ENCODE measurements around the gene GBF1.
"Not testable (repeated sequence)": the region's sequence is repeated elsewhere in the genome, so short reads cannot be mapped to it uniquely, and the experiment has no call there.

The GBF1 gene, protein sequence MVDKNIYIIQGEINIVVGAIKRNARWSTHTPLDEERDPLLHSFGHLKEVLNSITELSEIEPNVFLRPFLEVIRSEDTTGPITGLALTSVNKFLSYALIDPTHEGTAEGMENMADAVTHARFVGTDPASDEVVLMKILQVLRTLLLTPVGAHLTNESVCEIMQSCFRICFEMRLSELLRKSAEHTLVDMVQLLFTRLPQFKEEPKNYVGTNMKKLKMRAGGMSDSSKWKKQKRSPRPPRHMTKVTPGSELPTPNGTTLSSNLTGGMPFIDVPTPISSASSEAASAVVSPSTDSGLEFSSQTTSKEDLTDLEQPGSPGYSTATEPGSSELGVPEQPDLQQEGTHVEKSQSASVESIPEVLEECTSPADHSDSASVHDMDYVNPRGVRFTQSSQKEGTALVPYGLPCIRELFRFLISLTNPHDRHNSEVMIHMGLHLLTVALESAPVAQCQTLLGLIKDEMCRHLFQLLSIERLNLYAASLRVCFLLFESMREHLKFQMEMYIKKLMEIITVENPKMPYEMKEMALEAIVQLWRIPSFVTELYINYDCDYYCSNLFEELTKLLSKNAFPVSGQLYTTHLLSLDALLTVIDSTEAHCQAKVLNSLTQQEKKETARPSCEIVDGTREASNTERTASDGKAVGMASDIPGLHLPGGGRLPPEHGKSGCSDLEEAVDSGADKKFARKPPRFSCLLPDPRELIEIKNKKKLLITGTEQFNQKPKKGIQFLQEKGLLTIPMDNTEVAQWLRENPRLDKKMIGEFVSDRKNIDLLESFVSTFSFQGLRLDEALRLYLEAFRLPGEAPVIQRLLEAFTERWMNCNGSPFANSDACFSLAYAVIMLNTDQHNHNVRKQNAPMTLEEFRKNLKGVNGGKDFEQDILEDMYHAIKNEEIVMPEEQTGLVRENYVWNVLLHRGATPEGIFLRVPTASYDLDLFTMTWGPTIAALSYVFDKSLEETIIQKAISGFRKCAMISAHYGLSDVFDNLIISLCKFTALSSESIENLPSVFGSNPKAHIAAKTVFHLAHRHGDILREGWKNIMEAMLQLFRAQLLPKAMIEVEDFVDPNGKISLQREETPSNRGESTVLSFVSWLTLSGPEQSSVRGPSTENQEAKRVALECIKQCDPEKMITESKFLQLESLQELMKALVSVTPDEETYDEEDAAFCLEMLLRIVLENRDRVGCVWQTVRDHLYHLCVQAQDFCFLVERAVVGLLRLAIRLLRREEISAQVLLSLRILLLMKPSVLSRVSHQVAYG (N-terminal part only)

DNA sequence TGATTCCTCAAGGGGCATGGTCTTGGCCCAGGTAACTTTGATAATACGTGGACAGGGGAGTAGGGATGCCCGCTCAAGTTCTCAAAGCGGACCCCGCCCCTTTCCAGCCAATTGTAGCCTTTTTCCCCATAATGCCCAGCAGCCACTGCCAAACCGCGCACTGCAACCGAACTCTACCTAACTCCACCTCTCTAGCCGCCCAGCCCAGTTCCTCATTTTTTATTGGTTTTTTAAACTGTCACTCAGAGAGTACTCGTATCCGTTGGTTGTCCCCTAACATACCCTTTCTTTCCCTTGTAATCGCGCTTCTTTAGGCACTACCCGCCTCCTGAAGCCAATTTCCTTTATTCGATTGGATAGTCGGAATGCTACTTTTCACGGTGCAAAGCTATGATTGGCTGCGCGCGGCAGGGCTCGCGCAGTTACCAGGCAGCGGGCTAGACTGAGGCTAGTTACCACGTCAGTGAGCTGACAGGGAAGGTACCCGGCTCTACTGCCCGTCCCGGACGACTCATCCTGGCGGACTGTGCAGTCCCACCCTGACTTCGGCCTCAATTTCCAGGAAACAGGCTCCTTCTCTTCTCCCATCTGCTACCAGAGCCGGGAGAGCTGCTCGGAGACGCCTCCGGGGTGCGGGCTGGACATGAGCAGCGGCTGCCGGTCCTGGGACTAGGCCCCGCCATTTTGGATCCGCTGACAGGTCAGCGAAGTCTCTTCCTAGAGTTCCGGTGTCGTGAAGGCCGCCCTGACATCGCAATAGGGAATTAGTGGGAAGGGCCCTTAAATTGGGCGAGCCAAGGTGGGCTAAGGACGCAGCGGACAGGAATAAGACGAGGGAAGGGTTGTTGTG lies at the start of gene GBF1:
GBF1 (plus strand) TSS at position 451 of the 850 bp plus-strand sequence. CDS start 13,407 bp downstream, outside the sequence.
- DNase-seq: peak; percentile 92

DNA sequence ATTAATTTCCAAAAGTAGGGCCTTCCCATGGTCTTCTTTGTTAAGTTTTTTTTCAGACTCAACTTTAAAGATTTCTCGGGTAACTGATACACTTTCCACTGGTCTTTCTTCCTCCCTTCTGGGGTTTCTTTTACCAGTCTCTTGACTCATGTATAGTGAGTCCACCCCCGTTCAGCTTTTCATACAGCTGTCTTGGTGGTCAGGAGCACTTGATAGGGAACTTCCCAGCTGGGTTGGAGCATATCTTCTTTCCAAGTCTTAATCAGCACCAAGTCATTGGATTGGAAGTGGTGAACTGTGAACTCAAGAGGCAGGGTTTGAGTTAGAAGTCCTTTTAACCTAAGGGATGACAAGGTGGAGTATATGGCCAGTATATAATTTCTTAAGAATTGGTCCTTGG lies 48.4 kb upstream of the GBF1 start:
- DNase-seq: no peak

DNA sequence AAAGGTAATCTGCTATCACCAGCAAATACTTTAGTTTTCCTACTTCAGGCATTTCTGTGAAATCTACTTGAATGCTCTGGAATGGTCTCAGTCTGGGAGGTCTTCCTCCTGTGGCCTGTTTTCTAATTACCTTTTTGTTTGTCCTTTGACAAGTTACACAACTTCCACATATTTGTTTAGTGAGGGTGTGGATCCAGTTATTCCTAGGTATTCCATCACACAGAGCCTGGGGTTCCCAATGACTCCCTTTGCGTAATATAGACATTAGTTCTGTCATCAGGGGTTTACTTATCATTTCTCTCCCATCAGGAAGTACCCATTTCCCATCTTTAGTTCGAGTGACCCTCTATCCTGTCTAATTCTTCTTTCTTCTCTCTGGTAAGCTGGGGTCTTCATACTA lies 47.3 kb upstream of the GBF1 start:
- DNase-seq: no peak

DNA sequence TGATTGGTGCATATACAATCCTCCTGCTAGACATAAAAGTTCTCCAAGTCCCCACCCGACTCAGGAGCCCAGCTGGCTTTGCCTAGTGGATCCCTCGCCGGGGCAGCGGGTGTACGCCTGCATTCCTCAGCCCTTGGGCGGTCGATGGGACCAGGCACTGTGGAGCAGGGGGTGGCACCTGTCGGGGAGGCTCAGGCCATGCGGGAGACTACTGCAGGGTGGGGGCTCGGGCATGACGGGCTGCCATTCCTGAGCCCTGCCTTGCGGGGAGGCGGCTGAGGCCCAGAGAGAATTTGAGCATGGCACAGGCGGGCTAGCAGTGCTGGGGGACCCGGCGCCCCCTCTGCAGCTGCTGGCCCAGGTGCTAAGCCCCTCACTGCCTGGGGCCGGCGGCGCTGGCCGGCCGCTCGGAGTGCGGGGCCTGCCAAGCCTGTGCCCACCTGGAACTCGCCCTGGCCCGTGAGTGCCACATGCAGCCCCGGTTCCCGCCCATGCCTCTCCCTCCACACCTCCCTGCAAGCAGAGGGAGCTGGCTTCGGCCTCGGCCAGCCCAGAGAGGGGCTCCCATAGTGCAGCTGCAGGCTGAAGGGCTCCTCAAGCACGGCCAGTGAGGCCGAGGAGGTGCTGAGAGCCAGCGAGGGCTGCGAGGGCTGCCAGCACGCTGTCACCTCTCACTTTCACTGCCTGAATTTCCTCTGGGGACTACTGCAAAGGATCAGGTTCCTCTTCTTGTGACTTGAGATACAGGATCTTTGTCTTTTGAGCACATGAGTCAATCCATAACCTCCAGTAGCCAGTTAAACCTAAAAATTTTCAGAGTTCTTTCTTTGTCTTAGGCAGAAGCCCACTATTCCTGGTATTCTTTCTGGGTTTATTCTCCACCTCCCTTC lies 44.3 kb upstream of the GBF1 start:
- DNase-seq: no peak

DNA sequence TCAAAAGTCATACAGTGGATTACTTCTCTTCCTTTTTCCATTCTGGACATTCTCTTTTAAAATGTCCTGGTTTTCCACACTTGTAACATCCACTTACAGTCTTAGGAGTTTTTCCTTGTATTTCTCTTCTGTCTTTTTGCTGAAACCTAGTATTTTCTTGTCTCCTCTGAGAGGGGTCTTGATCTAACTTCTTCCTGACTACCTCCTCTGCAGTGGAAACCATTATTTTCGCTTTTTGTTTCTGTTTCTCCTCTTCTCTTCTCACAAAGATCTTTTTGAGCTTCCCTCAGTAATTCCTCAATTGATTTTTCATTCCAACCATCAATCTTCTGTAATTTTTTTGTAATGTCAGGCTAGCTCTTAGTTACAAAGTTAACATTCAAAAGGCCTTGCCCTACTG lies 42.9 kb upstream of the GBF1 start:
- no peak for DNase-seq

DNA sequence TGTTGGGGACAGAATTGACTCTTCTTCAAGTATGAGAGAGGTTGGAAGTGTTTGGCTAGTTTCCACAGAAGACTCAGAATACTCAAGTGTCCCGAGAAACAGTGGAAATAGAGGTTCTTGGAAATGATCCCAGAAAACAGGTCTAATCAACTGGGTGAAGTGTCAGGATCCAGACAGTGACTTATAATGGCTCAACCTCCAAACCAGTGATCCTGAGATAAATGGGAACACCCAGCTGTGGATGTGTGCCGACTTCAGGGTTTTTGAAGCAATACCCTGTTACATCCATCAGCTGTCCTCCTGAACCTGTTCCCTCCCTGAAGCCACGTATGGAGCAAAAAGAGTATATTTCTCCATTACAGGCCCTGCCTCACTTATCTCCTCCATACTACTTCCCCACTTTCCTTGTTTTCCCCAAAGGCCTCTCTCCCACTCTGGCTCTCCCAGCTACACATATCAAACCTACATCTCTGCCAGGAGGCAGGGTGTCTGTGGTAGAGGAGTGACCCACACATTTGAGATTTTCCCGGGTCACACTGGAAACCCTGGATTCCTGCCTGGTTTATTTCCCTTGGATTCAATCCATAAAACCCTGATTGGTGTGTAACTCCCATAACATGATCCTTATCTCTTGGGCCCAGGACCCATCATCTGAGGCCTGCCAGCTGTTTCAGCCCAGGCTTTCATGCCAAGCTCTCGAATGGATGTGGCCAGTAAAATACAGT lies 36.9 kb upstream of the GBF1 start:
- no peak for DNase-seq

DNA sequence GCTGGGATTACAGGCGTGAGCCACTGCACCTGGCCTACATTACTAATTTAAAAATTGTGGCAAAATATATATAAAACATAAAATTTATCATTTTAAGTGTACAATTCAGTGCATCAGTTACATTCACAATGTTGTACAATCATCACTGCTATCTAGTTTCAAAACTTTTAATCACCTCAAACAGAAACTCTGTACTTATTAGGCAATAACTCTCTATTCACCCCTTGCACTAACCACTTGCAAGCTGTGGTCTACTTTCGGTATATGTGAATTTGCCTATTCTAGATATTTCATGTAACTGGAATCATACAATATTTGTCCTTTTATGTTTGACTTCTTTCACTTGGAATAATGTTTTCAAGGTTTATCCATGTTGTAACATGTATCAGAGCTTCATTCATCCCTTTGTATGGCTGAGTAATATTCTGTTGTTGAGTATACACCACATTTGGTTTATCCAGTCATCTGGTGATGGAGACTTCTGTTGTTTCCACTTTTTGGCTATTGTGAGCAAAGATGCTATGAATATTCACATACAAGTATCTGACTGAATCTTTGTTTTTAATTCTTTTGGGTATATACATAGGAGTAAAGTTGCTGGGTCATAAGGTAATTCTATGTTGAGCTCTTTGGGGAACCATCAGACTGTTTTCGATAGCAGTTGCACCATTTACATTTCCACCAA lies 33.6 kb upstream of the GBF1 start:
- no peak for DNase-seq

DNA sequence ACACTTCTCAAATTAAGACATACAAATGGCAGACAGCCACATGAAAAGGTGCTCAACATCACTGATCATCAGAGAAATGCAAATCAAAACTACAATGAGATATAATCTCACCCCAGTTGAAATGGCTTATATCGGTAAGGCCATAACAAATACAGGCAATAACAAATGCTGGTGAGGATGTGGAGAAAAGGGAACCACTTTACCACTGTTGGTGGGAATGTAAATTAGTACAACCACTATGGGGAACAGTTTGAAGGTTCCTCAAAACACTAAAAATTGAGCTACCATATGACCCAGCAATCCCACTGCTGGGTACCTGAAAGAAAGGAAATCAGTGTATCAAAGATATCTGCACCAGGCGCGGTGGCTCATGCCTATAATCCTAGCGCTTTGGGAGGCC lies 31.7 kb upstream of the GBF1 start:
- DNase-seq: not testable (repeated sequence)

DNA sequence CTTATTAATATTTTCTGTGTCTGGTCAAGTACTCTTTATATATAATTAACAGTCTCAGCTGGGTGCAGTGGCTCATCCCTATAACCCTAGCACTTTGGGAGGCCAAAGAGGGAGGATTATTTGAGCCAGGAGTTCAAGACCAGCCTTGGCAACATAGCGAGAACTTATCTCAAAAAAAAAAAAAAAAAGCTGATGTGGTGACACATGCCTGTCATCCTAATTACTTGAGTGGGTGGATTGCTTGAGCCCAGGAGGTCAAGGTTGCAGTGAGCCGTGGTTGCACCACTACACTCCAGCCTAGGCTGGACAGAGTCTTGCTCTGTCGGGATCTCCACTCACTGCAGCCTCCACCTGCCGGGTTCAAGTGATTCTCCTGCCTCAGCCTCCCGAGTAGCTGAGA lies 26.0 kb upstream of the GBF1 start:
- DNase-seq: no peak

DNA sequence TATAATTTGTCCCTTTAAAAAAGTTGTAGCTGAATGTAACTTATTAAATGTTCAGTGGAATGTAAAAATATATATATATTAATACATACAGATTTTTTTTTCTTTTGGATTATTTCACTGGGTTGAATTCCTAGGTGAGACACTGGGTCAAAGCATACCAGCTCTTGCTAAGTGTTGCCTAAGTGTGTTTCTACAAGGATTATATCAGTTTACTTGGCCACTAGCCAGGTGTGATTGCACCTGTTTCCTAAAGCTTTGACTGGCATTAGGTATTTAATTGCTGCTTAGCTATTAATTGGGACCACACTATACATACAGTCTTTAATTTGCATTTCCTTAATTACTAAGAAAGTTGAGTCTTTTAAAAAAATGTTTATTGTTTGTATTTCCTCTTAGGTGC lies 24.7 kb upstream of the GBF1 start:
- no peak for DNase-seq

DNA sequence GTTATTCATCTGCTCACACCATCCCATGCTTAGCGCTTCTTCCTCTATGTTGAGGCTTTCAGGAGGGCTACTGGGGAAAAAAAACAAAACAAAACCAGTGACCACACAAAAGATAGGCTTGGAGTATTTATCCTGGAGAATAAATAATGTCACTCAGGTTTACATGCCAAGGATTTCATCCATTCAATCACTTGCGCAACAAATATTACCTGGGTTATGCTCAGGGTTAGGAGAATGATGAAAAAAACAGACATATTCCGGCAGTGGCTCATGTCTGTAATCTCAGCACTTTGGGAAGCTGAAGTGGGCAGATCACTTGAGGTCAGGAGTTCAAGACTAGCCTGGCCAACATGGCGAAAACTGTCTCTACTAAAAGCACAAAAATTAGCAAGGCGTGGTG lies 22.5 kb upstream of the GBF1 start:
- DNase-seq: no peak

DNA sequence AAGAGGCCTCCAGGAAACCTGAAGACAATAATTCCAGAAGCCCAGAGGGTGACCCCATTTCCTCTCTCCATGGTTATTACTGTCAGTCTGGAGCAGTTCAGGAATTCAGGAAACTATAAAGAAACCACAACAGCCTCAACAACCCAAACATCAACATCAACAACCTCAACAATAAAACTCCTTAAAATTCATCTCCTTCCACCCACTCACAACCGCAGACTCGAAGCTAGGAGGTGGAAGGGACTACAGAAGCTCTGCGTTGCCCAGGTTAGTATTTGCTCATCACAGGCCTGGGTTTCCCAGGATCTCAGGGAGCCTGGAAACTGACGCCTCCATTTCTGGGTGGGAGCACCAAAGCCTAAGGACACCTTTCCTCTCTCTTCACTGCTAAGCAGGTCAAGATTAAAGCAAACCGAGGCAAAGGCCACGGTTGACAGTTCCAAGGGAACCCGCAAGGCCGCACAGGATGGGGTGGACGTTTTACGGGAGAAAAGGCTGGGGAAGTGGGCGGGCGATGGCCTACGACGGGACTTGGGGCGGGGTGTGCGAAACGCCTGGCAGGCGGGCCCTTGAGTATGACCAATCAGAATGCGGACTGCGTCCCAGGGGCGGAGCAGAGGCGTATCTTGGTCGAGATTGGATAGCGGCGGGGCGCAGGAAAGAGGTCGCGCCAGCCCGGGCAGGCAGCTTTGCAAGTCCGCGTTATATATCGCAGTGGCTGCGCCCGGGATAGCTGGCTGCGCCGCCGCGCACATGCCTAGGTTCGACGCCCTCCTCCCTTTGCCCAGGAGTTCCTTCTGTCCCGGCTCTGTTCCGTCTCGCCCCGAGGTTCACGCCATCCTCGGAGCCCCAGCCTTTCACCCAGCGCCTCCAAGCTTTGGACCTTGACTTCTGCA lies 19.4 kb upstream of the GBF1 start, which contains the start of gene ELOVL3:
ELOVL3 (plus strand) TSS at position 654 of the 896 bp plus-strand sequence. CDS start 250 bp downstream, outside the sequence.
- DNase-seq: peak; percentile 93

DNA sequence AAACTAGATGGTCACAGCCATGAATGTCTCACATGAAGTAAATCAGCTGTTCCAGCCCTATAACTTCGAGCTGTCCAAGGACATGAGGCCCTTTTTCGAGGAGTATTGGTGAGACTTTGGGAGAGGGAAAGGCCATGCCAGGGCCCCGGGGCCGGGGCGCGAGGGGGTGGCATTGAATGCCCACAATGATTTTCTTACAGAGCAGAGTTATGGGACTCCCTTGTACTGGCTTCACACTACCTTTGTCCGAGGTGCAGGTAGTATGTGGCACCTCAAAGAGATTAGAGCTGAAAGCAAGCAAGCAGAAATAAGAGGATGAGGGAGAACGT lies 18.8 kb upstream of the GBF1 start:
- DNase-seq: no peak

DNA sequence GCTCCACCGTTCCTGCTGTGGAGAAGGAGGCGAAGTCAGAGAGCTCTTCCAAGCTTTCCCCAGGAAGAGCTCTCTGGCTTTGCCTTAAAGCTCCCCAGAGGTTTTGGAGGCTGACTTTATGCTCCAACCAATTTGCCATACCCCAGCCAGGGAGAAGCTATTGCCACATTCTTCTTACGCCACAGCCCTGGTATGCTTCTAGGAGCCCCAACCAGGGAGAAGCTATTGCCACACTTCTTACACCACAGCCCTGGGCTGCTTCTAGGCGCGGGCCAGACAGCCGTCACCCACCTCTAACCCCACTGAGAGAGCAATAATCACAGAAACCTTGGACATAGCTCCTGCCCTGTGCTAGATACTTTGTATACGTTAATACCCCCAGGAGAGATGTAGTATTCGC lies 18.3 kb upstream of the GBF1 start:
- no peak for DNase-seq

DNA sequence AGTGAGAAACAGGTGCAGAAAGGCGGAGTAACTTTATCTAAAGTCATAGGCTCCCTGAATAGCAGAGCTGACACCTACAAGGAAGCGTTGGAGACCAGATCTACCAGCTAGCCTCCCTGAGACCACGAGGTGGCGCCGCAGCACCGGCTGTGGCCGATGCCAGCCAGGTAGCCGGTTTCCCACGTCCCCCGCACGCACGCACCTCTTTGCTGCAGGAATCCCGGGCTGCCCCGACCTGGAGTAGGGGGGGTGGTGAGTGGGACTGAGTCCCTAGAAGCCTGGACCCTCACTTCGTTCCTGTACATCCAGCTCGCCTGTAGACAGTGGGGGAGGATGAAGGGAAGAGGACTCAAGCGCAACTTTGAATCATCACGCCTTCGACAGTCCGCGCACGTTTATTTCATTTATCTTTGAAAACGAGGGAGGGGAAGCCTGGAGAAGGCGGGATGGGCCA lies 15.5 kb upstream of the GBF1 start:
- DNase-seq: peak; percentile 89

DNA sequence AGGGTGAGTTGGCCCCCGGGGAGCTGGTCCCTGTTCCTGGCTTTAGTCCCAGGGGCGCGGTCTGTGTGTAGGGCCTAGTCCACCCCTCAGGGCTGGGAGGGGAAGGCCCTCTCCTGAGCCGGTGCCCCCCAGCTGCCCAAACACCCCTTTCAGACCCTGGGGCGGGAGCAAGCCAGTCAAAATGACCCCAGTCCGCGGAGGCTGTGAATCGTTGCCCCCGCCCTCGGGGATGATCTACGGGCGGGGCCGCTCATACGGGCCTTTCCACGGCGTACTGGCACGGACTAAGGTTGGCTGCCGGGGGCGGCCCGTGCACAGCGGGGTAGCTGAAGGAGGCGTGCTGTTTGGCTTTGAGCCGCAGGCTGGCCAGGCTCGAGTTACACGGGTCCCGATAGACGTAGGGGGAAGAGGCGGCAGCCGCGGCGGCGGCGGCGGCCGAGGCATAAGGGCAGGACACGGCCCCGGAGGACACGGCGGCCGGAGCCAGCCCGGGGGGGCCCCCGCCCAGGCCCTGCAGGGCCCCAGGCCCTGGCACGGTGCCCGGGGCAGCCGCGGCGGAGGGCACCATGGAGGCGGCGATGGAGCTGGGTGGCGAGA lies 15.0 kb upstream of the GBF1 start:
- DNase-seq: peak; percentile 76

DNA sequence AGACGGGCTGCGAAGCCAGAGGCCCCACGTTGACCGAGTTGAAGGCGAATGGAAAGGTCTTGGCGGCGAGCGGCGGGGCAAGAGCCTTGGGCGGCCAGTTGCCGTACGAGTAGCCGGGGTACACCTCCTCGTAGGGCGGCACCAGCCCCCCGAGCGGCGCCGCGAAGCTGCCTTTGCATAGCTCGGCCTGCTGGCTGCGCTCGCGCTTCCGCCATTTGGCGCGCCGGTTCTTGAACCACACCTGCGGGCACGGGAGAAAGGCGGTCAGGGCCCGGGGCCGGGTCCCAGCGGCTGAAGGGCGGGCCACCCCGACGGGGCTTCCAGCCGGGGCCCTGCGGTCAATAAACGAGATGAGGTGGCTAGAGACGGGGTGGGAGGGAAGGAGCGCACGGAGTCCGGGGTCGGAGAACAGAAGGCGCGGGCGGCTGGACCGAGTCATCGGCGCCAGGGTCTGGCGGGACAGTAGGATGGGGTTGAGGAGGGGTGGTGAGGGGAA lies 14.4 kb upstream of the GBF1 start:
- no peak for DNase-seq
